NCI-H82 treated with DMSO at 0.1 percent for 48 hours (cell line): ENCODE data around the gene MYH9.

Experiments used
- DNase-seq: peaks from one replicate; lab custom pipeline; 2025; ENCODE audit not compliant: unreplicated experiment; lab: John Stamatoyannopoulos, UW

The MYH9 gene

DNA sequence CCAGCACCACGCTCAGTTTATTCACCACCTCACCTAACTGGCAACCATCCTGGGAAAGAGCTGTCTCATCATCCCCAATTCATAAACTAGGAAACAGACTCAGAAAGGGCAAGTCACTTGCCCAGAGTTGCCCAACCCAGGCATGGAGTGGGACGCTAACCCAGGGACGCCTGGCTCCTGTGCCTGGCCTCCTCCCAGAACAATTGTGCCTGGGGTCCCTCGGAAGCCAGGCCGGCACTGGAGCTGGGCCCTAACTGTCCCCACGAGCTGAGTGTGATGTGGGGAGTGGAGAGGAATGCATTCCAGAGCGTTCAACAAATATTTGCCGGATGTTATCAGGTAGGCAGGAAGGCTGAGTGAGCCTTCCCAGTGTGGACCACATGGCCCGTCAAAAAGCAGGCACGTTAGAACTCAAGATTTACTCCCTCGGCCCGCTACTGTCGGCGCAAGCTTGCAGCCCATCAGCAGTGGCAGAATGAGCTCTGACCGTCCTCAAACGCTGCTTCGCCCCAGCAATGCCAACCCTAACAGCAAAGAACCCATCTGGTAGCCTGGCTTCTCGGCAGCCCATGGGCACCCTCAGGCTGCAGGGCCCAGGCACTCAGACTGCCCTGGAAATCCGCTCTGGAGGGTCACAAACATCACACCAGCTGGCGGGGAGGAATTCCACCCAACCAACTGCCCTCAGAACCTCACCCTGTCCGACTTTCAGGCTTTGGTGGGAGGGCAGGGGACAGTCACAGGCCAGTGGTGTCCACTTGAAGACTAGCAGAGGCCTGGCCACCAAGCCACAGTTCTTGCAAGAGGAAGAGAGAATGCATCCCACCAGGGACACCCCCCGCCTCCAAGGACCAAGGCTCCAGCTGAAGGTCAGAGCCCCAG, 35.6 kb downstream of the MYH9 start:
- no peak for DNase-seq

DNA sequence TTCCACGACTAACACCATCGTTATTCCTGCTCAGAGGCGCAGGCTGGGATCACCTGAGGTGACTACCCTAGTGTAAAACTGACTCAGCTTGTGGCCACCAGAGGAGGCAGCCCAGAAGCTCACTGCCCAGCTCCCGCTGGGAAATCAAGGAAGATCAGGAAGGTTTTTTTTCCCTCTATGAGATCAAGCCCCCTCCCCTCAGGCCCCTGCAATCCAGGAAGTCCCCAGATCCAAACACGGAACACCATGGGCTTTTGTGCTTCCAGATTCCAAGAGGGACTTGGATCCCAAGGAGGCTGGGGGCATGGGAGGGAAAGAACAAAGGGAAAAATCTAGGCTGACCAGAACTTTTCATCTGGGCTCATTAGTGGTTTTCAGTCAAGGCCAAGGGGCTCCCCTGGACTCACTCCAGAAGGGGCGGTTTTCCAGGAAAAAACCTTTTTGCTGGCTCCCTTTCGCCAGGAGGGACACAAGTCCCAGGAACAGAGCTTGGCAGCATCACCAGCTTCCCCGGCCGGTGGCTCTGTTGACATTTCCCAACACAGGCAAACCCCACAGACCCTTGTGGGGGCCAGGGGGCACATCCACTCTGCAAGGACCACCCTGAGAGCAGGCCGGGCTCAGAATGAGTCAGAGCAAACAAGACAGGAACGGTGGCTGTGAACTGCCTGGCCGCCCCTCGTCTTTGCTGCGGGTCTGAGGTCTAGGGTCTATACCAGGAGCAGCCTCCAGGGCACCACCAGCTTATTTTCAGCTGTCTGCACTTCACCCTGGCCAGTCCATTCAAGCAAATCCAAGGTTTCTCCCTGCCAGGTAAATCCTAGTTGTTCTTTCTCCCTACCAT, 36.8 kb downstream of the MYH9 start:
- no peak for DNase-seq

DNA sequence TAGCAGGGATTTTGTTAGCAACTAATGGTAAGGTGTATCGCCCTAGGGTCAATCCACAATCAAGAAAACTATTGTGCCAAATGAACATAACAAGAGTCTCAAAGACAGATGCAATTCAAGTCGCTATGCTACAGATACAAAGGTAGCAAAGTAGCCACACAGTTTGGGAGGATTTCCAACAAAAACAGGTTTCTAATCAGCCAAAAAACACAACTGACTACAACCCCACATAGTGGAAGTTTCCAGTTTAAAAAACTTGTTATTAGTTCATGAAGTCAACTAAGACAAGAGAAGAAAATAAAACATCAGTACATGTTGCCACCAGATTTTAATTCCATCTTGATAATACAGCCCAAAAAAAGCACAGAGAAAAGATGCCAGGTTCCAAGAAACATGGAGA, 38.0 kb downstream of the MYH9 start:
- DNase-seq, result no peak

DNA sequence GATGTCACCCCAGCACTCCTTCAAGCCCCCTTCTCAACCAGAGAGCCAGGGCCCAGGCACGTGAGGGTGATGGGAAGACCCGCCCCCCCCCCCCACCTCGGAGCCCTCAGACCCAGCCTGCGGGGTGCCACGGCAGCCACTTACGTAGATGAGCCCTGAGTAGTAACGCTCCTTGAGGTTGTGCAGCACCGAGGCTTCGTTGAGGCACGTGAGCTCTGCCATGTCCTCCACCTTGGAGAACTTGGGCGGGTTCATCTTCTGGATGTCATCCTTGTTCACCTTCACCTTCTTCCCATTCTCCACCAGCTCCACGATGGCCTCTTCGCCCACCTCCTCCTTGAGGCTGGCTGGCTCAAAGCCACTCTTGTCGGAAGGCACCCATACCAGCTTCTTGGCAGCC, 39.0 kb downstream of the MYH9 start:
- DNase-seq, result no peak

DNA sequence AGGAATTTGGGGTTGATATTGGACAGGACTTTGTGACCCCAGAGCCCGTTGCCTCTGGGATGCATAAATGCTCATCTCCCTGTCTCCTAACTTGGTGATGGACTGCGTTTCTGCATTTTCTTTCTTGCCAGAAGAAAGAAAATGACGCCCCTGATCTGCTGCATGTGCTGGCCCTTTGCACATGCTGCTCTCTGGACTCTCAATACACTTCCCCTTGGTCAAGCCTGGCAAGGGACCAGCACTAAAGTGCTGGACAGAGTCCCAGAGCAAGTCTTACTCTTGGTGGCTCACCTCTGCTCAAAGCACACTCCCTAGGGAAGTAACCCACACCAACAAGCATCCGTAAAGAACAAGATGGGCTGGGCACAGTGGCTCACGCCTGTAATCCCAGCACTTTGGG, 40.7 kb downstream of the MYH9 start:
- DNase-seq, result no peak

DNA sequence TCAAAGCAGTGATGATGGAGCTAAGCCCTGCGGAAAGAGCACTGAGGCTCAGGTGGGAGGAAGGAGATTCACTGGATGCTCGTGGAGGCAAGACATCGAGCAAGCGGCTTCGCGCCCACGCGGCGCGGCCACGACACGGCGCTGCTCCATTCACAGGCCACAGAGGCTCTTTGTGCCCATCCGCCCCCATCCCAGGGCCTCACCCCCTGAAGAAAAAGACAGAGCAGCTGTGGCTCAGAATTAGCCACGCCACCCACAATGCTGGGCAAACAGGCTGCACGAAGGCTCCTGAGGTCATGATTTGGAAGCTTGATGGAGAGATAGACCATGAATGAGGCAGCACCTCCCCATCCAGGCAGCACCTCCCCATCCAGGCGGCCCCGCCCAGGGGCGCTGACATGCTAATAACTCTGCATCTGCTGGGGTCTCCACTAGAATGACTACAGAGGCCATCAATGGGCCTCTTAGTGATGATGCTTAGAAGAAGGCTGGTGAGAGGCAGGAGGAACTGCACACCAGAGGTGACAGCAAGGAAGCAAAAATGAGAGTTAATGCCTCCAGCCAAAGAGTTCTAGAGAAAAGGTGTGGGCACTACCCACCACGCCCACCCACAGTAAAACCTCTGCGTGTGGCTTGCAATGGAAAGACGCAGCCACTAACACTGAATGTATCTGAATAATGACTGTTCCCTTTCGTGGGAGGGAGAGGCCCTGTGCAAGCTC, 43.5 kb downstream of the MYH9 start:
- no peak for DNase-seq

DNA sequence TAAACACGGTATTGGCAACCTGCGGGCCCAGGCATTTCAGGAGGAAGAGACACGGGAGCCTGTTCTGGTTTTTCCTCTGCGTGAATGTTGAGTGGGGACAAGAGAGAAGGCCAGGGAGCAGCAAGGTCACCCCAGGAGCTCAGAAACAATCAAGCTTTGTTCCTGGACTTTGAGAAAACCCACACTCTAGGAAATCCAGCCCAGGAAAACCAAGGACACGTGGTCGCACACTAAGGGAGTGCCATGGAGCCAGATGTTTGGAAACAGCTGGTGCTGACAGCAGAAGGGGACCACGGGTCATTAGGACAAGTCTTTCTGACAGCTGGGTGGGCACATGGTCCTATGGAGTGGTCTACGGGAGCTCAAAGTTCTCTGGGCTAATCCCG, 44.1 kb downstream of the MYH9 start:
- no peak for DNase-seq

DNA sequence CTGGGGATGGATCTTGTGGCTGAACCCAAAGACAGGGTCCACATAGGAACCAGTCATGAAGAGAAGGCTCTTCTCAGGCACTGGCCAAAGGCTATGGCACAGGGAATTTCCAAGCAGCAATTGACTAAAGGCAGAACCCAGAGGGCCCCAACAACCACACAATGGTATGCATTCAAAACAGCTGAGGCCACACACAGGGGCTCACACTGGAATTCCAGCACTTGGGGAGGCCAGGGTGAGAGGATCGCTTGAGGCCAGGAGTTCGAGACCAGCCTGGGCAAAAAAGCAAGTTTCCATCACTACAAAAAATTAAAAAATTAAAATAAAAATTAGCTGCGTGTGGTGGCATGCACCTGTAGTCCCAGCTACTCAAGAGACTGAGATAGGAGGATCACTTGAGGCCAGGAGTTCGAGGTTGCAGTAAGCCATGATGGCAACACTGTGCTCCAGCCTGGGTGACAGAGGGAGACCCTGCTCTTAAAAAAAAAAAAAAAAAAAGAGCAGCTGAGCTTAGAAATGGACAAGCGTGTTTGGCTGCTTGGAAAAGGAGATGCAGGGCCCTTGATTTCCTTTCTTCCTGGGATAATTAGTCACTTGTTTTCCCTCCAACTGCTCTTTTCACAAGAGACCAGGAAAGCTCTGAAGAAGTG, 44.6 kb downstream of the MYH9 start:
- no peak for DNase-seq

DNA sequence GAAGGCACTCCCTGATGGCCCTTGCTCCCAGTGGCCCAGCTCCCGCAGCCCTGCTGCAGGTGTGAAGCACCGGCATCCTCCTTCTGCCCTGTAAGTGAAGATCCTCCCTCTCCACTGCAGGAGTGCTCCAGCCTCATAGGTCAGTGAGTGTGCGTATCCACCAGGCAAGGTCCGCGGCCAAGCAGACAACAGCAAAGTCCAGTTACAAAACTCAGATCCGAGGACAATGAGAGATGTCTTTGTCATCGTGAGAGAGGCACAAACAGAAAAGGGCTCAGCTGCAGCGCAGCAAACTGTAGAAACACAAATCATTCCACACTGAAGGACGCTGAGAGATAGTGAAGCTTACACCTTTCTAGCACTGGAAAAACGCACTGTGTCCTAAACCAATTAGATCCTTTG, 46.1 kb downstream of the MYH9 start:
- DNase-seq, result no peak

DNA sequence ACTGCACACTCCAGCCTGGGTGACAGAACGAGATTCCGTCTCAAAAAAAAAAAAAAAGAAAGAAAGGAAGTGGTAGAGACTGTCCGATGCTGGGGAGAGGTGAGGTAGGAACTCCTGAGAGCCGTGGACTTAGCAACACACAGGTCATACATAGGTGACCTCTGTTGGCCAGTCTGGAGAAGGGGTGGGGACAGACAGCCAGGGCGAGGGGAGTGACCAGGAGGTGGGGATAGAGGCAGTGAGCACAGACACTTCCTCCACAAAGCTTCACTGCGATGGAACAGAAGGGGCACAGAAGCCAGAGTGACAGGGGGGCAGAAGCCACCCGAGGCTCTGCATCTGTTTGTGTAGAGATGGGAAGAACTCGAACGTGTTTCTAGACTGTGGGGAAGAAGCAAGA, 47.1 kb downstream of the MYH9 start:
- DNase-seq, result no peak

DNA sequence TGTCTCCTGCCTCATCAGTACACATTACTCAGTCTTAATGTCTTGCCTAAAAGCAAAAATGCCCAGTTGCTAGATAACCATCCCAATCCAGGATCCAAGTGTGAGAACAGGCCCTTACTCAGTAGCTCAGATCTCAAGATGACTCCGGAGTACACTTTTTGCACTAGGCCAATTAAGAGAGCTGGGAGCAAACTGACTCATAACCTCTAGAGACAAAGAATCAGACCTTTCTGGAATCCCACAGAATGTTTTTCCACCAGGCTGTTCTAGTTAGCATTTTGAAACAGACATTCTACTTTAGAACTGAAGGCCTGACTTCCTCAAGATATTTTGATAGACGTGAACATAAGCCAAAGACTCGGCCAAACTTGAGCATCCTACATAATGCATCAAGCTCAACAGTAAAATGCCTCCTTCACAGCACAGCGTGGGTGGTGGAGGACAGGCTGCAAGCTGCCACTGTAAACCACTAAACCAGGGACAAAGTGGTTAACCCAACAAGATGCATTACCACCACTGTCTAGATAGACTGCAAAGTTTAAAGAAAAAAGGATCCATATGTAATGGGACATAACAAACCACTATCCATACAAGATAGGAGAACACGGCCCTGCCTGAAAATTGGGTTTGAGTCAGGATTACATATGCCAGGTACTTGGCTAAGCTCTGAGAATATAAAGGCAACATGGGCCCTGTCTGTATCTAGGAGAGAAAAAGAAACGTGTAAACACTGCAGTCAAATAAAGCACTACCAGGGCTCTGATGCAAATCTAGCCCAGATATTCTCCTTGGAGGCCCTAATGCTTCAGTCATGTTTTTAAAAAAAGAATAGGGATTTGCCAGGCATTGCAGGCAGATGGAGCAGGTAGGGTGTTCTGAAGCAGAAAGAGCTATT, 48.3 kb downstream of the MYH9 start:
- DNase-seq, result no peak

DNA sequence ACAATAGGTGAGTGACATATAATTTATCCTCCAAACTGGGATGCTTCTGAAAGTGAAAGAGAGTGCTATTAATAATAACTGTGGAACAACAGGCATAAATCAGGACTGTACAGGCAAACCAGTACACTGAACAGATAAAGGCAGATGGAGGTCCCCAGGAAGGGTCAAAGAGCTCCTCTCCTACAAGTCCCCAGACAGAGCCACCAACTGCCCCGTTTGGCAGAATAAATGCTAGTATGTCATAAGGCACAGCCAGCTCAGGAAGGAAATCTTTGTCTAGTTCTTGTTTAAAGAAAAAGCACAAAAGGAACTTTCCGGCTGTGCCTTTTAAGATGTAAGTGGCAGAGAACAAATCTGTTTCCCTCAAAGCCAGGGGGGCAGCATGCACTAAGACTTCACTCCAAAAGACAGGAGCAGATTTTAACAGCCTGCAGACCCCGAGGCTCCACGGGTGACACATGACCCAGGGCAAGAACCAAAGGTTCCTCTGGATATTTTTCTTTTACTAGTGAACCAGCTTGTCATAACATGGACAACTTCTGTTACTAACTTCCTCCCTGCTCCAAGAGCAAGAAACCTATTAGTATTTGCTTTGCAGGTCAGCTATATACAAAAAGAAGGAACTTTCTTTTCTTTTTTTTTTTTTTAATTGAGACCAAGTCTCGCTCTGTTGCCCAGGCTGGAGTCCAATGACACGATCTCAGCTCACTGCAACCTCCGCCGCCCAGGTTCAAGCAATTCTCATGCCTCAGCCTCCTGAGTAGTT, 50.2 kb downstream of the MYH9 start:
- DNase-seq, result no peak

DNA sequence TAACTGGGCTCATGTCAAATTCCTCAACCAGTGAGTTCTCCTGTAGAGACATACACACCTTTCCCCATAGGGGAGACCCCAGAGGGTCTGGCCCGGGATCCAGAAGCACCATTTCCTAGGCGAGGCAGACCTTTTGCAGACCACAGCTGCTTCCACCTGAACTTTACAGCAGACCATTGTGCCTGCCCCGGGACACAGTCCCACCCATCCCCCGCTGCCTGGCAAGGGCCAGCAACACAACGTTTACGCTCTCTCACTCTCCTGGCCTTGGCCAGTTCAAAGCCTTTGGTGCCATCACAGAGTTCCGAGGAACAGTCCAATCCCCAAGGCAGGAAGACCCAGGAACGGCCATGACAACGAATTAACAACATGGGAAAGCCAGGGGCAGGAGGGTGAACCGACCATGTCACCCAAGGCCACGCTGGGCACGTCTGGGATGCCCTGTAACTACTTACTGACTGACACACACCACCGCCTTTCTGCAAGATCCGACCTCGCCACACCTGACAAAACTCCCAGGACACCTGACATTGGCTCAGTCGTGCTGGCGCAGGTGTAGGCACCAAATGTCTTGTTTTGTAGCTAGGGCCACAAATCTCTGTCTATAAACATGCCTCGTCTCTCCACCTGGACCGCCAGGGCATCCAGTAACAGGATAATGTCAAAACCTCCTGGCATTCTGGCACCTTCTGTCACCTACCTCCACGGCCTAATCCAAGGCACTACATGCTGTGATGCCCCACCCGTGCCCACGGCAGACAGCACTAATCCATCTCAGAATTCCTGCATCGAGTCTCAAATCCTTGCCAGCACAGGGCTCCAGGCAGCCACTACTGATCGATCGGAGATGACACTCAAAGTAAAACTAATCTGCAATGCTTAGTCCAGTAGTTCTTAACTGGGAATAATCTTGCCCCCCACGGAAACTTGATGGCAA, 51.3 kb downstream of the MYH9 start:
- DNase-seq, result no peak

DNA sequence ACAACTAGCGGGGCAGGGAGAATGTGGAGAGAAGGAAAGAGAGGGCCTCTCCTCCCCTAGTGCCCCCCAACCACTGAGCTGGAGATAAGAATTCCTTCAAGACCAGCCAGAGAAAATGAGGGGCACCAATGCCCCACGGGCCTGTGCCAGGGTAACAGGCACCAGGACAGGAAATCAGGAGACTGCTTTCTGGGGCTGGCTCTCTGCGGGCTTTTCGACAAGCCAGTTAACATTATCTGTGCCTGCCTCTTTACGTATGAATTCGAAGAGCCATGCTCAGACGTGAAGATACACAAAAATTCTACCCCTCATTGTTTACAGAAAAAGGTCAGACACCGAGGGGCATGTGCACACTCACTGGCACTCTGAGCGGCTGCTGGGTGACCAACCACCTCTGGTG, 52.1 kb downstream of the MYH9 start:
- DNase-seq, result no peak

DNA sequence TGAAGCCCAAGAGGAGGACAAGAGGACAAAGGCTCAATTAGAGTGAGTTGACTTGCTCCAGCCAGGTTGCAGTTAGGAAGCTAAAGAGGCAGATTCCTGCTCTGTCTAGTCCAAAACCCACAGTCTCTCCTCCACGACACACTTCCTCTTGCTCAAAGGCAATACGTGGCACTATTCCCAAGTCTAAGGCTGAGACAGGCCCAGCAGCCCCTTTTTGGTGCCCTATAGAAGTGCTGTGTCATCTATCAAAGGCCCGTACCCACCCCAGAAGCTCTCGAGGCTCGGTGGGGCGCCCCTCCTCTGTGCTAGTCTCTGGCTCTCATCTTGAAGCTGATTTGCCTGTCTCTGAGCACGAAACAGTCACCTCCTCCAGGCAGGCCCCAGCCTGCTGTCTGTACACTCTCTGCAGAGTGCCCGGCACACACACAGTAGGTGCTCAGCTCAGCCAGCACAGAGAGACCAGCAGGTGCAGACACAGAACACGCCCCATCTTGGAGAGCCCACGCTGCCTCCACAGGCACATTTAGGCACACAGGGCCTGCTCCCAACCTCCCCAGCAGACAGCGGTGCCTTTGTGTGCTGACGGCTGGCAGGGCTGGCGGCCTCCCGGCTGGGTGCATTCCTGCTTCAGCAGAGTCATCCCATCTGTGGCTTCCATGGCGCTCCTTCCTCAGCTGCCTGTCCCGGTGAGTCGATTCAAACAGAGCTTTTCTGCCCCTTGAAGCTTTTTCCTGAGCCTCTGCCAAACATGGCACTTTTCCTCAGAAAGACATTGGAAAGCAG, 52.8 kb downstream of the MYH9 start:
- no peak for DNase-seq

DNA sequence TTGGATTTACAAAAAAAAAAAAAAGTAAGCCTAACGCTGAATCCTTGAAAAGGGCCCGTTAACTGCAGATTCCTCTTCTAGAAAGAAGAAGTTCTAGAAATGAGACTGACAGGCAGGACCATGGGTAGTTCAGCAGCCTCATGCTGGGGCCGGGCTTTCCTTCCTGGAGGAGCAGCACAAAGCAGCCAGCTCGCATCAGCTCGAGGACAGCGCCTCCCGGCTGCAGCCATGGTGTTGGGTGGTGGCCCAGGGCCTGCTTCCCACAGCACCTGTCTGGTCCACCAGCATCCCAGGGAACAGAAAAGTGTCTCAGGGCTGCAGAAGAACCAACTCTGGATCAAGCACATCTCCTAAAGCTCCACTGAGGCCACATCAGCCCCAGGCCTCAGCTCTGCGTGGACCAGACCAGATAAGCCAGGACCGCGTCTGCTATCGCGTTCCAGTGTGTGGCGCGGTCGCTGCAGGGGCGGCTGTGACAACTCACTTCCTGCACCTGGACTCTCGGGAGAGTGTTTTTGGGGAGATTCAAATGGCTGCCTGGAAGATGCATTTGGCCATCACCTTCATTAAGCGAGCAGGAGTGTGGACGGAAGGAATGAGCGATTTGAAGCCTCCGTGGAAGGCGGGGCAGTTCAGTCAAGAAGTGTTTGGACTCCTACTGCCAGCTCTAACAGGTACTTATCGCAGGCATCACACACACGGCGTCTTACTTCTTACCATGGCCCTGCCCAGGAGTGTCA, 53.5 kb downstream of the MYH9 start:
- DNase-seq, result no peak

DNA sequence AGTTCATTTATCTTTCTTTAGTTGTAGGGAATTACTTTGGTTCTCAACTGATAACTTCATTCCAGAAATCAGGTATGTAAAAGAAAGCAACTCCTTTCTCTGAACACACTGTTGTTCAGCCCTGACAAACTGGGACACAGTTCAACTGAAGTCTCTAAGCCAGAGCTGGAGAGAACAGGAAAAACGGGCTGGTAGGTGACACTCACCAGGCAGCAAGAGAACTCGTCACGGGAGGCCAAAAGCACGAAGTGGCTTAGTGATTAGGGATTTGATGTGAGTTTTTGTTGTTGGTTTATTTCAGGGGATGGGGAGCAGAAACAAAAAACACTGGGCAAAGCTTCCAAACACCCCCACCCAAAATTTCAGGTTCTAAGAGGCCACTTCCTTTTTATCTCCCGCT, 54.1 kb downstream of the MYH9 start:
- no peak for DNase-seq
